HG03558 (cell line): ENCODE measurements around the gene SPATA13.

ENCODE experiments used
- ATAC-seq: cut with Tn5 transposase; IDR thresholded peaks from one replicate; pipeline ENCODE4 v1.9.1; 2021; ENCODE audit warnings: moderate number of reproducible peaks; ENCODE audit not compliant: unreplicated experiment; ENCODE audit errors: extremely low read depth

SPATA13 gene

GRCh38 chr13:24272452-24273161 lies 112.1 kb downstream of the SPATA13 start:
- no peak for ATAC-seq

- no peak for ATAC-seq
Observed at GRCh38 chr13:24273926-24274325, 113.4 kb downstream of the SPATA13 start.

GRCh38 chr13:24274452-24275021 lies 114.0 kb downstream of the SPATA13 start:
- ATAC-seq, result peak; percentile 43

- ATAC-seq, result no peak
Observed at GRCh38 chr13:24275041-24275440, 114.5 kb downstream of the SPATA13 start.

DNA sequence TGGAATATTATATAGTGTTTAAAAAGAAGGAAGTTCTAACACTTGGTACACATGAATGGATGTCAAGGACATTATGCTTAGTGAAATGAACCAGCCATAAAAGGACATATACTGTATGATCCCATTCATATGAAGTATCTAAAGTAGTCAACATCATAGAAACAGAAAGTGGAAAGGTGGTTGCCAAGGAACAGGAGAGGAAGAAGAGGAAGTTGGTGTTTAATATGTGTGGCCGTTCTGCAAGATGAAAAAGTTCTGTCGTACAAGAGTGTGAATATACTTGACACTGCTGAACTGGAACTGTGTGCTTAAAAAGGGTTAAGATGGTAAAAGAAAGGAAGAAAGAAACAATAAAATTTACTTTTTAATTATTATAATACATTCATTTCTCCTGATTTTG lies 115.8 kb downstream of the SPATA13 start:
- ATAC-seq, result no peak

DNA sequence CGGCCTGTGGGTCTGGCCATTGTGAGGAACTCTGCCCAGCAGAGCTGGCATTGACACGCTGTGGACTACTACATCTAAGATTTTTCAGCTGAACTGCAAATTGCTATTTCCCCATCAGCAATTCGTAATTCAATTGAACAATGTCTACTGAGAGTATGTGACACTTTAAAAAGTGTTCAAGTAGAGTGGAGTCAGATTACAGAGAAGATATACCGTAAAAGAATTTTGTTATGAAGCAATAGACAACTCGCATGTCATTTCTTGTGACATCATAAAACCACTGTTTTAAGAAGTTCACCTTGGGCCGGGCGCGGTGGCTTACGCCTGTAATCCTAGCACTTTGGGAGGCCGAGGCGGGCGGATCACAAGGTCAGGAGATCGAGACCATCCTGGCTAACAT lies 116.3 kb downstream of the SPATA13 start:
- no peak for ATAC-seq

- ATAC-seq, result no peak
Observed at GRCh38 chr13:24277761-24278160, 117.2 kb downstream of the SPATA13 start.

GRCh38 chr13:24279327-24280110 lies 119.0 kb downstream of the SPATA13 start:
- ATAC-seq, result no peak

DNA sequence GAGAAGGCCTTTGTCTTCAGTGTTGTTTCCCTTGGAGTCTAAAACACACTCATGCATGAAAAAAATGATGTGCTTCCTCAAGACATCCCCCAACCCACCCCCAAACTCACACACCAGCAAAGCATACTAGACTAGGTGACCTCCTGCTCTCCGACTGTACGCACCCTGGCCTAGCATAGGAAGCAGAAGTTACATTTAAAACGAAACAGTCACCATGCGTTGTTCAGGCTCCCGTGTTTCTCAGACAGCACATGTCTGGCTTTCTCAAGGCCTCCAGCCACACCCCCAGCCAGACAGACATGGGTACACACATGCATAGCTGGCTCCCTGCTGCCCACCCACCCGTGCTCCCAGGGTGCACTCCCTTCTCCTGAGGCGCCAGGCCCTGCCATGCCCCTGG lies 120.2 kb downstream of the SPATA13 start:
- no peak for ATAC-seq

DNA sequence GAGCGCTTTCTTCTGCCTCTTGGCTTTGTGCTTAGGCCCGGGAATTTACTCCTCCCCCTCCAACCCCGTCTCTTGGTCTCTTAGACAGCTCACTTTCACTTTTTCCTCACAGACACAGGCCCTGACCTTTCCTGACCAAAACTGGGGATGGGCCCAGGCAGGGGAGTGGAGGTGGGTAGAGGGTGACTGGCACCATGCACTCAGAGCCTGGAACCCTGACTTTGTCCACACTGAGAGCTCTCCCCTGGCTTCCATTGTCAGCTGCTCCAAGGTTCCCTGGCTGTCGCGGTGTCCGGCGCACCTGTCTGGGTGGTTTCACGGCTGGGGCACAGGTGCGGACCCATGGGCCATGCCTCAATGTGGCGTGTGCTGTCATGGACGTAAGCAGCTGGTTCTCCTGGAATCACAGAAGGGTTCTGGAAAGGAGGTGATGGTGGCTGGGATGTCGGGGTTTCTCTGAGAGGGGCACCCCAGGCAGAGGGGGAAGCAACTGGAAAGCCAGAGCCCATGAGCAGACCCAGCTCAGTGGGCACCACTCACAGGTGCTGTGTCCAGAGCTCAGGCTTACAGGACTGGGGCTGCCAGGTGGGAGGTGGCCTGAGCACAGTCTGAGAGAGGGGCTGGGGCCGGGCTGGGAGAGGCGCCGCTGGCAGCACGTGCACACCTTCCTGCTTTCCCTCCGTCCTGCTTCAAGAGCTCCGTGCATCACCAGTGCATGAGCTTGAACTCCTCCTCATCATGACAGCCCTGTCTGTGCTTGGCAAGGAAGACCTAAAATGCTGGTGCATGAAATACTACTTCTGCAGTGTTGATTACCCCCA lies 120.9 kb downstream of the SPATA13 start:
- ATAC-seq, result no peak

GRCh38 chr13:24282256-24282655 lies 121.7 kb downstream of the SPATA13 start:
- no peak for ATAC-seq

DNA sequence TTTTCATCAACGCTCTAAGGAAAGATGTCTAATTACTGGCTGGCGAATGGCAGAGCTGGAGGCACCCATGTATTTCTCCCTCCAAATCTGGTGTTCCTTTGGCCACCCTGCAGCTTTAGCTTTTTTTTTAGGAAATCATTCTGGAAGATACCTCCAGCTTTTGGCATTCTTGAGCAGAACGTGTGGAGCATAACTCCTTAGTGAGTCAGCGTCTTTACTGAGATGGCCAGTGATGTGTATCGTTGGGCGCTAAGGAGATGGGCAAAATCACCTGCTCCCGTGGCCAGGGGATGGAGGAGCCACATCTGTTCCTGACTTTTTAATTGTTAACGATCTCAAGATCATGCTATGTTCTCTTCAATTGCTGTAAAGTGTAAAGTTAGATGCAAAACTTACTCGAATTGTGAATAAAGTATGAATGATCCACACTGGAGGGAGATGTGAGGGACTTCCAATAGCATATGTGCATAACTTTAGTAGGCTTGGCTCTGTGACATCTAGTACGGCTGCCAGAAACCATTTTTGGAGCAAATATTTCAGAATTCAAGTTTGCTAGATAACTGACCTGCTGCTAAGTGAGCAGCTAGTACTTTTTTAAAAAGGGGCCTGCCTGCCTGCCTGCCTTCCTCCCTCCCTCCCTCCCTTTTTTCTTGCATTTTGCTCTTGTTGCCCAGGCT lies 124.5 kb downstream of the SPATA13 start:
- ATAC-seq, result no peak

- ATAC-seq, result no peak
Observed at GRCh38 chr13:24286624-24287023, 126.1 kb downstream of the SPATA13 start.

DNA sequence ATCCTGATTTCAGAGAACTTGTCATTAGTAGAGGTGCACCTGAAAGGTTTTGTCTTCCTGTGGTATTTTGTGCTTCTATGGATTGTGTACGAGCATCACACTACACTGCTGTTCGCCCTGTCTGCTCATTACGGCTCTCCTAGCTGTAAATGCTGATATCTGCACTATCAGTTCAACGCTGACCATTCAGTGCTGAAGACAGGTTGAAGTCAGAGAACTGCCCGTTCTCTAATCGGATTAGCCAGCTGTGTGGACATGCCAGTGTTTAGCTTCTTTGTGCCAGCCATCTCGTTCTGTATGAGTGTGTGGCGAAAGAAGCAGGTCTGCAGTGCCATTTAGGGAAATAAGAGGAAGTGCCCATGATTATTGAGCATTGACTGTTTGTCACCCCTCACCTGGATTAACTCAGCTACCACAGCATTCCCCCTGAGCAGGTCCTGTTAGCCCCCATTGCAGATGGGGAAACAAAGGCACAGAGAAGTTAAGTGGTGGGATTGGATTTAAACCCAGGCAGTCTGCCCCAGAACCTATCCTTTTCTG lies 127.3 kb downstream of the SPATA13 start:
- no peak for ATAC-seq

- no peak for ATAC-seq
Observed at GRCh38 chr13:24288870-24289269, 128.3 kb downstream of the SPATA13 start.

GRCh38 chr13:24290280-24290932 lies 129.9 kb downstream of the SPATA13 start:
- ATAC-seq, result no peak

DNA sequence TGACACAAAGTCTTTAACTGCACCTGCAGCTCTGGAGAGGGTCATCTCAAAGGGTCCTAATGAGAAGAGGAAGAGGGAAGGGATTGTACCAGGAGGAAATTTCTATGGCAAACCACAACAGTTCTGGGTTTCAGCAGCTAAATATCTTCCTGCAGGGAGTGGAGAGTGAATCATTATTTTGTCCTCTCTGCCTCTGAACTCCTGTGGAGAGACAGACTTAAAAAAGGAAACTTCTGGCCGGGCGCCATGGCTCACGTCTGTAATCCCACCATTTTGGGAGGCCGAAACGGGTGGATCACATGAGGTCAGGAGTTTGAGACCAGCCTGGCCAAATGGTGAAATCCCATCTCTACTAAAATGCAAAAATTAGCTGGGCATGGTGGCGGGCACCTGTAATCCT lies 132.0 kb downstream of the SPATA13 start:
- ATAC-seq, result no peak

- ATAC-seq, result no peak
Observed at GRCh38 chr13:24293746-24294145, 133.2 kb downstream of the SPATA13 start.

DNA sequence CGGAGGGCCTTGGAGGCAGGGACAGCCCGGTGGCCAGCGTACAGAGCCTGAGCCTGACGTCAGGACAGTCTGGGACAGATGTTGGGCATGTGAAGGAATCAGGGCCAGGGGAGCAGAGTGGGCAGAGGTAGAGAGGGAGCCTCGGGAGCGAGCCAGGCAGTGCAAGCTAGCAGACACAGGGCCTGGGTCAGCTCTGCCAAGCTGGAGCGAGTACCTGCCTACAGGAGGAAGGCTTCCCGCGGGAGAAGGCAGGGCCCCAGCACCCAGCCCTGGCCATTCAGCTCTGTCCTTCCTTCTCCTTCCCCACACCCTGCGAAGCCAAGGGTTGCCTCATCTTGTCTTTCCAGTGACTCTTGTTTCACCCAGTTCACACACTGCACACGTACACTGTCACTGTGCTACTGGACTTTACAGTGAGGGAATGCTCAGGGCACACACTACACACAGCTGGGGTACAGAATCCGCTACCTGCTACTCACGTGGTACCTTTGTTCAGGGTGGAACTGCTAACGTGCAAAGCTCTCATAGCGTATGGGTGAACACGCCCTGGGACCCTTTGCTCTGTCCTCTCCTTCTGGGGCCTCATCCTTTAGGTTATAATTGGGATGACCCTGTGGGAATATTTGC lies 139.1 kb downstream of the SPATA13 start:
- ATAC-seq, result no peak
